Measurements from ENCODE around the gene EXOC1L.

The EXOC1L gene

GRCh38 chr4:55817691-55818090, 1.9 kb upstream of the EXOC1L start:
- TF ChIP-seq CTCF (conservative IDR thresholded peaks at IDR 0.05; ENCODE audit: control insufficient read depth, insufficient read depth, low read depth, low read length), result no peak
- no peak overlapping the region for H3K4me3 ChIP-seq (ENCODE audit: control insufficient read depth, low read depth, low read length)
- DNase-seq (ENCODE audit: low read depth), result no peak

- no peak for TF ChIP-seq CTCF (conservative IDR thresholded peaks at IDR 0.05; ENCODE audit: control insufficient read depth, insufficient read depth, low read depth, low read length)
- H3K4me3 ChIP-seq (ENCODE audit: control insufficient read depth, low read depth, low read length), result no peak overlapping the region
- no peak for DNase-seq (ENCODE audit: low read depth)
Measured at GRCh38 chr4:55820279-55820678, 689 bp downstream of the EXOC1L start.

DNA sequence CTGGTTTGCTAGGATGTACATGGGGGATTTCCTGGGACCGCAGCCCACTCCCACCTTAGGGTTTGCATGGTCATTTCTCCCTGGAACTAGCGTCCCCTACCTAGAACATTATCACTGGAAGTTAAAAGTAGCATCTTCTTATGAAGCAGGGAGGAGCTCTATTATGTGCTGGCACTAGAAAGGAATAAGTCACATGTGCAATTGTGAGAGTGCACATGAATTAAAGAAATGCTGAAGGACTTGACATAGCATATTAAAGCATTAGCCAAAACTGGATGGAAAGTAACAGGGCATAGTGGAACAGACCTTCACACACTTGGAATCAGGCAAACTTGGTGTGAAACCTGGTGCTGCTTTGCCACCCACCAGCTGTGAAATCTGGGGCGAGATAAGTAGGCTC, 2.7 kb downstream of the EXOC1L start:
- DNase-seq (ENCODE audit: low read depth), result no peak
- TF ChIP-seq CTCF (conservative IDR thresholded peaks at IDR 0.05; ENCODE audit: control insufficient read depth, insufficient read depth, low read depth, low read length), result no peak
- H3K4me3 ChIP-seq (ENCODE audit: control insufficient read depth, low read depth, low read length), result no peak overlapping the region

GRCh38 chr4:55824865-55825264, 5.3 kb downstream of the EXOC1L start:
- TF ChIP-seq CTCF (conservative IDR thresholded peaks at IDR 0.05; ENCODE audit: control insufficient read depth, insufficient read depth, low read depth, low read length), result no peak
- no peak for DNase-seq (ENCODE audit: low read depth)
- no peak overlapping the region for H3K4me3 ChIP-seq (ENCODE audit: control insufficient read depth, low read depth, low read length)

DNA sequence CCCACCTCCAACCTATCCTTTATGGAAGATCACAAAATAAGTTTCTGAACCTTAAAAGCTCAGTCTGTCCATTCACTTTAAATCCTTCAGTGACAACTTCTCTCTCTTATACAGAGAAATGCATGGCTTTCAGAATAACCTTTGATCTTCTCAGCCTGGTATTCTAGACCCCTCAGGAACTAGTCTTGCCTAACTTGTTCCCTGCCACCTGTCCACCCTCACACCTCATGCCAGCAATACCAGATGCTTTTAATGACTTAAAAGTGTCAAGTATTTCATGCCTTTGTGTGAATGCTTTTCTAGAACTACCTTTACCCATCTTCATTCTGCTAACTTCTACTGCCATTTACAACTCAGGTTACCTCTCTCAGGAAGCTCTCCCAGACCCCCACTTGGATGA, 7.4 kb downstream of the EXOC1L start:
- no peak overlapping the region for H3K4me3 ChIP-seq (ENCODE audit: control insufficient read depth, low read depth, low read length)
- DNase-seq (ENCODE audit: low read depth), result no peak

GRCh38 chr4:55827582-55827981, 8.0 kb downstream of the EXOC1L start:
- no peak for DNase-seq (ENCODE audit: low read depth)
- TF ChIP-seq CTCF (conservative IDR thresholded peaks at IDR 0.05; ENCODE audit: control insufficient read depth, insufficient read depth, low read depth, low read length), result no peak
- H3K4me3 ChIP-seq (ENCODE audit: control insufficient read depth, low read depth, low read length), result no peak overlapping the region

More for the DNA sequence above, 7.4 kb downstream of the EXOC1L start:
- no peak for TF ChIP-seq CTCF (conservative IDR thresholded peaks at IDR 0.05; ENCODE audit: control insufficient read depth, insufficient read depth, low read depth, low read length)

DNA sequence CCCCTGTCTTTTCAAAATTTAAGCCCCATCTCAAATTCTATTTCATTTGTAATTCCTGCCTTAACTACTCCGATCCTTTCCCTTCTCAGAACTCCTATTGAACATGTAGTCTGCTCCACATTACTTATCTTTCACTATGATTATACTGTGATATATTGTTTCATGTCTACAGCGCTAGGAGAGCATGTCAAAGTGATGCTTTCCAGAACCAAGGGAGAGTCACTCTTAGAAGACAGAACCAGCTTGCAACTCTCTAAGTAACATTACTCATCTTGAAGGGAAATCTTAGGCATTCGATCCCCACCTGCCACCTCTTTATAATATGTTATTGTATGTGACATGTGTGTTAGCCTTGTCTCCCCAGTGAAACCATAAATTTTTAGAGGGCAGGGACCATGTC, 10.5 kb downstream of the EXOC1L start:
- no peak for TF ChIP-seq CTCF (conservative IDR thresholded peaks at IDR 0.05; ENCODE audit: control insufficient read depth, insufficient read depth, low read depth, low read length)
- H3K4me3 ChIP-seq (ENCODE audit: control insufficient read depth, low read depth, low read length), result no peak overlapping the region

More for the DNA sequence above, 10.5 kb downstream of the EXOC1L start:
- DNase-seq (ENCODE audit: low read depth), result no peak
